Keratinocyte (primary cell): ENCODE data around the gene BEAN1. TPM values are rescaled to one million over a fixed set of nuclear protein-coding genes. Genes with fewer than 3 reads are reported as not detected.

Source experiments
- DNase-seq: peaks from one replicate; pipeline ENCODE4 v3.0.0-alpha.2; 2011; ENCODE audit warnings: low read depth, missing footprints, low spot score
- FAIRE-seq: peaks from 2 replicates; lab custom pipeline; 2011; peaks lifted over from hg19 to GRCh38; lab: Jason Lieb, UNC
- H2AFZ ChIP-seq: 2 replicates; pipeline ENCODE4 v1.6.0; 2012; ENCODE audit warnings: low read length, control low read depth, inconsistent platforms; ENCODE audit not compliant: control insufficient read depth
- H3K27ac ChIP-seq: 2 replicates; pipeline ENCODE4 v1.5.1; 2011; ENCODE audit warnings: low read length; ENCODE audit not compliant: control insufficient read depth, insufficient read depth
- H3K27me3 ChIP-seq: 3 replicates; pipeline ENCODE4 v1.6.0; 2011; ENCODE audit warnings: low read length; ENCODE audit not compliant: control insufficient read depth, insufficient read depth; ENCODE audit errors: extremely low read depth
- H3K36me3 ChIP-seq, 2 experiments: 2 replicates in 1 of 2; 3 replicates in 1 of 2; pipeline ENCODE4 v1.5.1; 2011; ENCODE audit warnings: low read length in 2 of 2, mild to moderate bottlenecking in 1 of 2; ENCODE audit not compliant: control insufficient read depth in 2 of 2, insufficient read depth in 2 of 2; ENCODE audit errors: extremely low read depth in 1 of 2
- H3K4me1 ChIP-seq: 3 replicates; pipeline ENCODE4 v1.5.1; 2011; ENCODE audit warnings: low read length; ENCODE audit not compliant: control insufficient read depth, insufficient read depth; ENCODE audit errors: extremely low read depth
- H3K4me2 ChIP-seq: 3 replicates; pipeline ENCODE4 v1.6.0; 2011; ENCODE audit warnings: low read depth, low read length; ENCODE audit not compliant: control insufficient read depth, insufficient read depth; ENCODE audit errors: extremely low read depth
- H3K4me3 ChIP-seq, 3 experiments: fragments of 200-600 bp in 1 of 3; sonication (generic) in 1 of 3; 2 replicates in 2 of 3; 3 replicates in 1 of 3; pipeline ENCODE4 v1.5.1; 2011 to 2016; ENCODE audit warnings: low read length in 3 of 3, mild to moderate bottlenecking in 3 of 3, control low read depth in 2 of 3, inconsistent platforms in 1 of 3, low read depth in 1 of 3, mixed read lengths in 1 of 3, mixed run types in 1 of 3, moderate library complexity in 1 of 3; ENCODE audit not compliant: control insufficient read depth in 2 of 3, insufficient read depth in 2 of 3; ENCODE audit errors: extremely low read depth in 1 of 3
- H3K79me2 ChIP-seq: 2 replicates; pipeline ENCODE4 v1.6.0; 2012; ENCODE audit warnings: low read length; ENCODE audit not compliant: control insufficient read depth, insufficient read depth
- H3K9ac ChIP-seq: 3 replicates; pipeline ENCODE4 v1.6.0; 2011; ENCODE audit warnings: low read length; ENCODE audit not compliant: control insufficient read depth, insufficient read depth; ENCODE audit errors: extremely low read depth
- H3K9me1 ChIP-seq: 3 replicates; pipeline ENCODE4 v1.6.0; 2011; ENCODE audit warnings: low read length; ENCODE audit not compliant: control insufficient read depth, insufficient read depth; ENCODE audit errors: extremely low read depth
- H3K9me3 ChIP-seq: 2 replicates; pipeline ENCODE4 v1.5.1; 2012; ENCODE audit warnings: low read depth, low read length; ENCODE audit not compliant: control insufficient read depth
- H4K20me1 ChIP-seq: 3 replicates; pipeline ENCODE4 v1.6.0; 2011; ENCODE audit warnings: low read length; ENCODE audit not compliant: control insufficient read depth, insufficient read depth; ENCODE audit errors: extremely low read depth
- EZH2 ChIP-seq: IDR thresholded peaks from one replicate; pipeline ENCODE4 v1.6.1; 2012; ENCODE audit warnings: inconsistent platforms, mild to moderate bottlenecking, low read length, moderate library complexity
- dilution Hi-C: fragments of 300-500 bp; cut with MboI; formaldehyde crosslinking; loops from one replicate; pipeline ENCODE4 v1.7.0; 2020; ENCODE audit warnings: low sequenced_read_pairs; ENCODE audit not compliant: extremely low pct_ligation_motif_present
- polyA plus RNA-seq, 5 experiments: library from polyadenylated mRNA; depleted of rRNA in 3 of 5; stranded (reverse) in 3 of 5; stranded (forward) in 1 of 5; unstranded in 1 of 5; fragments of >200 nt; gene quantifications; 1 replicate in 1 of 5; 2 replicates in 3 of 5; 3 replicates in 1 of 5; pipeline versions ENCODE4 v1.2.1 to v1.2.3, GENCODE V29; 2011 to 2012; ENCODE audit warnings: missing spikeins in 2 of 5, low read depth in 1 of 5, low replicate concordance in 1 of 5
- TF ChIP-seq, protein P1 (sequence below), 3 experiments: IDR thresholded peaks in 1 of 3; conservative IDR thresholded peaks in 1 of 3; optimal IDR thresholded peaks in 1 of 3; 2 replicates in 2 of 3; 3 replicates in 1 of 3; pipeline versions ENCODE3 to v1.5.1; 2011; ENCODE audit warnings: low read length in 3 of 3, mild to moderate bottlenecking in 3 of 3, moderate library complexity in 2 of 3, control low read depth in 1 of 3, inconsistent platforms in 1 of 3; ENCODE audit not compliant: insufficient read depth in 2 of 3; ENCODE audit errors: extremely low read depth in 1 of 3

BEAN1 gene
- polyA plus RNA-seq, 1 donor (not counting 4 experiments of a cell fraction or from before 2014, with no cell fraction given), result 0.24 TPM

- no peak overlapping the region for H3K4me3 ChIP-seq
- no peaks in the 10 kb centered on the region for H3K9me1 ChIP-seq
Measured at GRCh38 chr16:66458292-66458691, 31.2 kb downstream of the BEAN1 start.

DNA sequence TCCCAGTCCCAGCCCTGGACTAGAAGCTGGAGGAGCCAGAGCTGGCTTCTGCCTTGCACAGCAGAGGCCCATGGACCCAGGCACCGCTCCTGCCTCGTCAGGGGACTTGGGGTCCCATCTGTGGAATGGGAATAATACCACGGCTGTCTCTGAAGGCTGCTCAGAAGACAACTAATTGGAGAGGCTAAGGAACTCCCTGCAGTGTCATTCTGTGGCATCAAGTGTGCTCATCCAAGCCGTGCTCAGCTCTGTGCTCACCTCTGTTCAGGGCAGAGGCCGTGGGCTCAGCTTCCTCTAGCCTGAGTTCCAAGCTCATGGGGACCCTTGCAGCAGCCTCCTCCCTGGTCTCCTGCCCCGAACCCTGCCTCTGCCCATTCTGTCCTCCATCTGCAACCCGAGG is 31.8 kb downstream of the BEAN1 start:
- TF ChIP-seq EZH2, result no peak
- TF ChIP-seq, protein P1, sequence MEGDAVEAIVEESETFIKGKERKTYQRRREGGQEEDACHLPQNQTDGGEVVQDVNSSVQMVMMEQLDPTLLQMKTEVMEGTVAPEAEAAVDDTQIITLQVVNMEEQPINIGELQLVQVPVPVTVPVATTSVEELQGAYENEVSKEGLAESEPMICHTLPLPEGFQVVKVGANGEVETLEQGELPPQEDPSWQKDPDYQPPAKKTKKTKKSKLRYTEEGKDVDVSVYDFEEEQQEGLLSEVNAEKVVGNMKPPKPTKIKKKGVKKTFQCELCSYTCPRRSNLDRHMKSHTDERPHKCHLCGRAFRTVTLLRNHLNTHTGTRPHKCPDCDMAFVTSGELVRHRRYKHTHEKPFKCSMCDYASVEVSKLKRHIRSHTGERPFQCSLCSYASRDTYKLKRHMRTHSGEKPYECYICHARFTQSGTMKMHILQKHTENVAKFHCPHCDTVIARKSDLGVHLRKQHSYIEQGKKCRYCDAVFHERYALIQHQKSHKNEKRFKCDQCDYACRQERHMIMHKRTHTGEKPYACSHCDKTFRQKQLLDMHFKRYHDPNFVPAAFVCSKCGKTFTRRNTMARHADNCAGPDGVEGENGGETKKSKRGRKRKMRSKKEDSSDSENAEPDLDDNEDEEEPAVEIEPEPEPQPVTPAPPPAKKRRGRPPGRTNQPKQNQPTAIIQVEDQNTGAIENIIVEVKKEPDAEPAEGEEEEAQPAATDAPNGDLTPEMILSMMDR (optimal IDR thresholded peaks at IDR 0.05 in 1 of 3, IDR thresholded peaks at IDR 0.05 in 1 of 3, conservative IDR thresholded peaks at IDR 0.05 in 1 of 3; ENCODE audit: extremely low read depth in 1 of 3, insufficient read depth in 2 of 3, low read length in 3 of 3), result no peak
- dilution Hi-C loops, result no loop called here
- no peaks in the 10 kb centered on the region for H4K20me1 ChIP-seq
- H3K4me1 ChIP-seq, result peaks cover 3% of the 10 kb centered on the region
- H3K4me3 ChIP-seq, result no peak overlapping the region
- H3K27ac ChIP-seq, result no peak overlapping the region
- H3K9me3 ChIP-seq, result no peaks in the 10 kb centered on the region
- H3K27me3 ChIP-seq, result peaks cover 27% of the 10 kb centered on the region
- no peak overlapping the region for H3K4me2 ChIP-seq
- no peak overlapping the region for H3K9ac ChIP-seq
- H3K79me2 ChIP-seq, result no peaks in the 10 kb centered on the region
- no peak for FAIRE-seq
- DNase-seq, result no peak
- no peaks in the 10 kb centered on the region for H3K36me3 ChIP-seq
- H2AFZ ChIP-seq, result no peak overlapping the region
- no peaks in the 10 kb centered on the region for H3K9me1 ChIP-seq

More at GRCh38 chr16:66458292-66458691, 31.2 kb downstream of the BEAN1 start:
- Histone ChIP-seq H3K79me2 (no peaks in the 10 kb centered on the region), H2AFZ (no peak overlapping the region), H3K4me2 (no peak overlapping the region), H3K36me3 (no peaks in the 10 kb centered on the region), H3K4me1 (peaks cover 3% of the 10 kb centered on the region), H3K9me3 (no peaks in the 10 kb centered on the region), H3K9ac (no peak overlapping the region), H4K20me1 (no peaks in the 10 kb centered on the region), H3K27ac (no peak overlapping the region), H3K27me3 (peaks cover 27% of the 10 kb centered on the region)
- dilution Hi-C loops, result no loop called here
- no peak for FAIRE-seq
- no peak for DNase-seq
- no peak for TF ChIP-seq EZH2
- TF ChIP-seq, protein P1 (optimal IDR thresholded peaks at IDR 0.05 in 1 of 3, IDR thresholded peaks at IDR 0.05 in 1 of 3, conservative IDR thresholded peaks at IDR 0.05 in 1 of 3; ENCODE audit: extremely low read depth in 1 of 3, insufficient read depth in 2 of 3, low read length in 3 of 3), result no peak
